Aorta (tissue), 5 donors: ENCODE data around the gene ZNF423. TPM values are rescaled to one million over a fixed set of nuclear protein-coding genes. Genes with fewer than 3 reads are reported as not detected.
A peak's percentile ranks its signal among the peaks of the same experiment; 100 is the strongest.

ENCODE experiments used
- ATAC-seq: fragments of 200-7000 bp; cut with Tn5 transposase; one replicate; pipeline ENCODE4 v1.9.1; 2022; ENCODE audit warnings: moderate library complexity; ENCODE audit not compliant: low FRiP score
- DNase-seq, 2 donors: peaks; one replicate each; pipeline ENCODE4 v3.0.0-alpha.2; 2020
- H3K27ac ChIP-seq, 2 donors: one replicate each; pipeline ENCODE4 v1.5.1; 2013; ENCODE audit warnings: low read length in 2 of 2, mild to moderate bottlenecking in 2 of 2, moderate library complexity in 2 of 2, control low read depth in 1 of 2, inconsistent platforms in 1 of 2, low read depth in 1 of 2
- H3K27me3 ChIP-seq, 2 donors: one replicate each; pipeline ENCODE4 v1.6.1; 2013; ENCODE audit warnings: control low read depth in 1 of 2, low read length in 1 of 2, mild to moderate bottlenecking in 1 of 2, moderate library complexity in 1 of 2; ENCODE audit not compliant: insufficient read depth in 2 of 2, control insufficient read depth in 1 of 2
- H3K36me3 ChIP-seq, 2 donors: one replicate each; pipeline ENCODE4 v1.6.1; 2013; ENCODE audit warnings: control low read depth in 1 of 2, low read length in 1 of 2, mild to moderate bottlenecking in 1 of 2; ENCODE audit not compliant: insufficient read depth in 2 of 2, control insufficient read depth in 1 of 2
- H3K4me1 ChIP-seq, 2 donors: one replicate each; pipeline ENCODE4 v1.6.1; 2013; ENCODE audit warnings: low read length in 2 of 2, control low read depth in 1 of 2, mild to moderate bottlenecking in 1 of 2, moderate library complexity in 1 of 2; ENCODE audit not compliant: insufficient read depth in 2 of 2, control insufficient read depth in 1 of 2
- H3K4me3 ChIP-seq, 2 donors: one replicate each; pipeline ENCODE4 v1.5.1; 2013; ENCODE audit warnings: low read length in 2 of 2, control low read depth in 1 of 2, mild to moderate bottlenecking in 1 of 2
- H3K9me3 ChIP-seq: one replicate; pipeline ENCODE4 v1.6.1; 2013; ENCODE audit warnings: mild to moderate bottlenecking, low read length; ENCODE audit not compliant: control insufficient read depth
- WGBS, 2 donors: extraction: QIAGEN DNeasy Blood & Tissue Kit; methylation state at CpG; one replicate each; pipeline ENCODE4 v1.1.7; 2013; 5-methylcytosine and 5-hydroxymethylcytosine counted together
- intact Hi-C, 2 donors: fragments of 100-400 bp; cut with DNase I; formaldehyde crosslinking; loops; one replicate each; pipeline versions ENCODE4 v1.14.2 to v1.15.0; 2022
- polyA plus RNA-seq, 2 donors: library from polyadenylated mRNA; stranded (reverse); fragments of 200-250 nt; gene quantifications; one replicate each; pipeline ENCODE4 v1.2.3, GENCODE V29; 2013
- total RNA-seq, 2 donors: library from RNA; stranded (reverse); fragmentation: NEBNext Ultra II Directional; extraction: Animal tissue kit (Norgen Biotek cat#: 25700); gene quantifications; one replicate each; pipeline ENCODE4 v1.2.1, GENCODE V29; 2021
- donor health status: healthy with polysubstance abuse.
- donor health status: Bipolar disorder and iron deficiency.
- donor health status: DM: no; HTN: no; CAD: no.
- donor health status: DM: no; HTN: no; CAD: no.
- donor health status: DM: yes; HTN: yes; CAD: no.

Gene ZNF423
- total and polyA plus RNA-seq, 4 donors = 3.1 to 43.1 (median 10.0) TPM

DNA sequence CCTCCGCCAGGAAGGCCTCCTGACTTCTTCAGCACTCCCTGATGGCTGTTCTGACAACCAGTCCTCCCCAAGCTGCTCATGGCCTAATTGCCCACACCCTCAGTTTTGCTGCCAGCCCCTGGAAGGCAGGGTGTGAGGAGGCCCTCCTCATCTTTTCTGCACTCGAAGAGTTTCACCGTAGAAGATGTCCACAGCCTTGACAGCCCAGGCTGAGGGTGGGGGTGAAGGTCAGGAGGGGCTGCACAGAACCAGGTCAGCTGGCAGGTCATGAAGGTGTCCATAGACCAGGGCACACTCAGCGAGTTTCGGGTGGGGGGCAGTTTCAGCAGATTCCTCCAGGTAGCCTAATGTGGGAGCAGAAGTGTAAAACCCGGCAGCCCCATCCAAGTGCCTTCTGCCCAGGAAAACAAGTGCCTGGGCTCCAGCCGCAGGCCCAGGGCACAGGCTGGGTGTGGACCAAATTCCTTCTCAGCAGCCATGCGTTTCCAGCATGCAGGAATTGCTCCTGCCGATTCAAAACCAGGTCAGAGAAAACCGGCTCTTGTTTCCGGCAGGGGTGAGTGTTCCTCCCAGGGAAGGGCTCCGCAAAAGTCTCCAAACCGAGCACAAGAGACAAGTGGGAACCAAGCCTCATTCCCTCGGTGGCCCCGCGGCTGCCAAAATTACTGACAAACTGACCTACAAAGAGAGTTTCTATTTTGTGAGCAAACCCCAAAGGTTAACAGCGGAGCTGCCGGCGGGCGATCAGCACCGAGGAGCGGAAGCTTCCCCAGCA is 253.5 kb downstream of the ZNF423 start:
- ATAC-seq = no peak
- Histone ChIP-seq H3K9me3 (no peaks in the 10 kb centered on the region), H3K4me3 (no peak overlapping the region), H3K36me3 (no peaks in the 10 kb centered on the region), H3K27me3 (no peaks in the 10 kb centered on the region), H3K4me1 (no peaks in the 10 kb centered on the region), H3K27ac (no peak overlapping the region)
- DNase-seq = peak in 1 of 2 donors; percentile 68
- intact Hi-C loops = loop anchor here in 1 of 2 donors (10.0 kb wide), 1 partner anchor 152 kb away; no protein-coding TSS in a partner anchor
- WGBS, 2 donors = 42 to 45% methylated on average over 22 of the region's 22 CpGs

DNA sequence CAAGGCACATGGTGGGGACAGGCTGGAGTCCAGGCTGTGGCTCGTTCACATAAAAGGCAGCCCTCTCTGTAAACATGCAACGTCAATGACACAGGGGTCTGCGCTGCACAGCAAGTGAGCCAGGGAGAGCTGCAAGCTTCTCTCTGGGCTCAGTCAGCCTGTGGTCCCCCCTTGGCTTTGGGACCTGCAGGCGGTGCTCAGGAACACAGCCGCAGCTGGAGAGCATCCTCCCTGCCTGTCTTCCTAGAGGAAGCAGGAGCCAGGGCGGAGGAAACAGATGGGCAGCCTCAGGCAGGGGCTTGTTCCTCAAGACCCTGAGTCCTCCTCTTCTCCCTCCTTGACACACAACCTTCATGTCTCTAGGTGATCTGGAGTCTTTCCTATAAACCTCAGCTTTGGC is 254.3 kb downstream of the ZNF423 start:
- no peak for DNase-seq
- no peaks in the 10 kb centered on the region for H3K9me3 ChIP-seq
- no peak for ATAC-seq
- no peak overlapping the region for H3K4me3 ChIP-seq
- H3K4me1 ChIP-seq = no peaks in the 10 kb centered on the region
- no peaks in the 10 kb centered on the region for H3K27me3 ChIP-seq
- intact Hi-C loops = loop anchor here in 1 of 2 donors (10.0 kb wide), 1 partner anchor 153 kb away; no protein-coding TSS in a partner anchor
- 90 to 92% methylated on average over 6 of the region's 6 CpGs for WGBS, 2 donors
- no peak overlapping the region for H3K27ac ChIP-seq
- no peaks in the 10 kb centered on the region for H3K36me3 ChIP-seq

DNA sequence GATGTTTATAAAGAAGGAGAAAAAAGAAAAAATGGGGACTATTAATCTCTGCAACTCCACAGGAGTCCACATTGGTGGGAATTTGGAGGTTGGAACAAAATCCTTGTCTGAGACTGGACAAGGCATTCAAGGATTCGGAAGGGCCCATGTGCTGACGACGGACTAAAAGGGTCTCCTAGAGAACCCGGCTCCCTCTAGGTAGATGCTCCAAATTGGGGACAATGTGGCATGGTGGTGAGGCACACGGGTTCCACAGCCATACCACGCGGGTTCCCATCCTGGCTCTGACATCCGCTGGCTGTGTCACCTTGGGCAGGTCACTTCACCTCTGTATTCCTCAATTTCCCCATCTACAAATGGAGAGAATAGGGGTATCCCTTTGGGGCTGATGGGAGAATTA is 254.9 kb downstream of the ZNF423 start:
- no peaks in the 10 kb centered on the region for H3K36me3 ChIP-seq
- no peaks in the 10 kb centered on the region for H3K27me3 ChIP-seq
- H3K27ac ChIP-seq = no peak overlapping the region
- ATAC-seq = no peak
- no peak for DNase-seq
- no peaks in the 10 kb centered on the region for H3K4me1 ChIP-seq
- intact Hi-C loops = loop anchor here in 1 of 2 donors (10.0 kb wide), 1 partner anchor 154 kb away; no protein-coding TSS in a partner anchor
- no peak overlapping the region for H3K4me3 ChIP-seq
- 98 to 99% methylated on average over 8 of the region's 8 CpGs for WGBS, 2 donors
- no peaks in the 10 kb centered on the region for H3K9me3 ChIP-seq

- Histone ChIP-seq H3K4me3 (no peak overlapping the region), H3K27ac (no peak overlapping the region), H3K9me3 (no peaks in the 10 kb centered on the region), H3K4me1 (no peaks in the 10 kb centered on the region), H3K27me3 (no peaks in the 10 kb centered on the region), H3K36me3 (no peaks in the 10 kb centered on the region)
- ATAC-seq (no peak), DNase-seq (no peak)
- intact Hi-C loops = loop anchor here in 1 of 2 donors (10.0 kb wide), 1 partner anchor 154 kb away; no protein-coding TSS in a partner anchor
- WGBS, 2 donors = 94 to 96% methylated on average over 23 of the region's 23 CpGs
Observed at GRCh38 chr16:49600536-49600935, 255.4 kb downstream of the ZNF423 start.

DNA sequence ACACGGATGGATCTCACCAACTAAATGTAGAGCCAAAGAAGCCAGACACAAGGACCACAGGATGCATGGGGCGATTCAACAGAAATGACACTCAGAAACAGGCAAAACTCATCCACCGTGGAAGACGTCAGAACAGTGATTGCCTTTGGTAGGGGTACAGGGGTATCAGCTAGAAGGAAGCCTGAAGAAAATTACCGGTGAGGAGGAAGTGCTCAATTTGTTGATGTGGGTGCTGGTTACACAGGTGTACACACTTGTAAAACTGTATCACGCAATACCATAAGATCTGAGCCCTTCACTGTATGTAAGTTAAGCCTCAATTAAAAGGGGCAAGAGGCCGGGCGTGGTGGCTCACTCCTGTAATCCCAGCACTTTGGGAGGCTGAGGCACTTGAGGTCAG is 256.2 kb downstream of the ZNF423 start:
- no peaks in the 10 kb centered on the region for H3K27me3 ChIP-seq
- 88 to 94% methylated on average over 8 of the region's 8 CpGs for WGBS, 2 donors
- no peak overlapping the region for H3K27ac ChIP-seq
- H3K36me3 ChIP-seq = no peaks in the 10 kb centered on the region
- DNase-seq = no peak
- no peaks in the 10 kb centered on the region for H3K4me1 ChIP-seq
- H3K9me3 ChIP-seq = no peaks in the 10 kb centered on the region
- no peak for ATAC-seq
- no peak overlapping the region for H3K4me3 ChIP-seq
- intact Hi-C loops = loop anchor here (5.0 to 10.0 kb wide), 3 partner anchors 52 to 155 kb away; no protein-coding TSS in a partner anchor

- H3K4me1 ChIP-seq = no peaks in the 10 kb centered on the region
- WGBS, 2 donors = 98 to 99% methylated on average over 2 of the region's 2 CpGs
- no peaks in the 10 kb centered on the region for H3K27me3 ChIP-seq
- no peaks in the 10 kb centered on the region for H3K9me3 ChIP-seq
- H3K36me3 ChIP-seq = no peaks in the 10 kb centered on the region
- intact Hi-C loops = loop anchor here (5.0 to 10.0 kb wide), 2 partner anchors 52 to 104 kb away; no protein-coding TSS in a partner anchor
- no peak overlapping the region for H3K27ac ChIP-seq
- ATAC-seq = no peak
- no peak overlapping the region for H3K4me3 ChIP-seq
- DNase-seq = no peak
Observed at GRCh38 chr16:49599281-49599680, 256.6 kb downstream of the ZNF423 start.

DNA sequence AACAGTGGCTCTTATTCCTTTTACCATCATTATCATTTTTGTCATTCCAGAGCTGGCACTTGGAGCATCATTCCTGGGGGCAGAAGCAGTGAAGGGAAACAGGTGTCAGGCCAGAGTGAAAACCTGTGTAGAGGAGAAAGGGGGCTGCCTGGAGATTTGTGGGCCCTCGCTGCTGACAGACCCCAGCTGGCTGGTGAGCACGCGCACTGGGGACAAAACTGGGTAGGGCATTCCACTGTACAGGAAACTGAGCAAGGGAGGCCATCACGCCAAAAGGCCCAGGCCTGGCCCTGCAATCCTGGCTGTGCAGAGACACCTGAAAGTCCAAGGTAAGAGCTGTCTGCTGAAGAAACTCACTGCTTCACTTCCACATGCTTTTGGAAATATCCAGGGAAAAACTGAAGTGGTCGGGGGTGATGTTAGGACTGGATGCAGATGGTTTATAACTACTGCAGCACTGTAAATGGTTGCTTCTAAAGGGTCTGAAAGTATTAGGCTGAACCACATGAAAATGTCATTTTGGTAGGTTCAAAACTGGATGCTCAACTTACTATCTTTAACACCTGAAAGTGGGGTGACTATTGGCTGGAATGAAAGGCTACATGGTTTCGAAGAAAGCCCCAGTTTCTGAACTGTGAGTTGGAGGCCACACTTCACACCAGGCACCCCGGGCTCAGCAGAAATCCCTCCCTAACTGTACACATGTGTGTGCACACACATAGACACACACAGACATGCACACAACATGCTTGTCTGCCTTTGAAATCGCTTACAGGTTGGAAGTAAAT is 257.3 kb downstream of the ZNF423 start:
- WGBS, 2 donors = 95 to 96% methylated on average over 8 of the region's 8 CpGs
- intact Hi-C loops = loop anchor here (5.0 to 10.0 kb wide), 2 partner anchors 51 to 104 kb away; no protein-coding TSS in a partner anchor
- Histone ChIP-seq H3K9me3 (no peaks in the 10 kb centered on the region), H3K27me3 (no peaks in the 10 kb centered on the region), H3K36me3 (no peaks in the 10 kb centered on the region), H3K4me1 (no peaks in the 10 kb centered on the region), H3K27ac (no peak overlapping the region), H3K4me3 (no peak overlapping the region)
- ATAC-seq = no peak
- DNase-seq = peak in 1 of 2 donors; percentile 37

DNA sequence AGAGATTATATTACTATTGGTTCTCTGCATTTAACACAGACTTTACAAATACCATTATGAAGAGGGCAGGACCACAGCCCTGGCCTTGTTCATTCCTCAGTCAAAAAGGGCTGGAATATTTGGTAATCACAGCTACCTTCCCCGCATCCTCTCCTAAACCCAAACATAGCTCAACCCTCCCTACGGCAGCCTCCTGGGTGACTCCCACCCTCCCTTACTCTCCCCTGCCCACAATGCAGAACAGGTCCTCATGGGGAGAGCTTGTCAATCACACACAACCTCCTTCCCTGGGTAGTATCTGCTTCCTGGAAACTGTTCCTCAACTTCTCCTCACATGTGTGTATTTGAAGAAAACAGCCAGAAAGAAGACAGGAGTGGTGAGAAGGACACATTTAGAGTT is 258.1 kb downstream of the ZNF423 start:
- Histone ChIP-seq H3K4me1 (no peaks in the 10 kb centered on the region), H3K27ac (no peak overlapping the region), H3K9me3 (no peaks in the 10 kb centered on the region), H3K4me3 (no peak overlapping the region), H3K27me3 (no peaks in the 10 kb centered on the region), H3K36me3 (no peaks in the 10 kb centered on the region)
- intact Hi-C loops = loop anchor here (5.0 to 10.0 kb wide), 2 partner anchors 50 to 103 kb away; no protein-coding TSS in a partner anchor
- WGBS, 2 donors = 93 to 94% methylated on average over 2 of the region's 2 CpGs
- DNase-seq = no peak
- ATAC-seq = no peak
